NCI-H82 treated with DMSO at 0.1 percent for 48 hours (cell line): ENCODE data around the gene GOLM1.

ENCODE experiments used
- DNase-seq: peaks from one replicate; lab custom pipeline; 2025; ENCODE audit not compliant: unreplicated experiment; lab: John Stamatoyannopoulos, UW

Gene GOLM1

DNA sequence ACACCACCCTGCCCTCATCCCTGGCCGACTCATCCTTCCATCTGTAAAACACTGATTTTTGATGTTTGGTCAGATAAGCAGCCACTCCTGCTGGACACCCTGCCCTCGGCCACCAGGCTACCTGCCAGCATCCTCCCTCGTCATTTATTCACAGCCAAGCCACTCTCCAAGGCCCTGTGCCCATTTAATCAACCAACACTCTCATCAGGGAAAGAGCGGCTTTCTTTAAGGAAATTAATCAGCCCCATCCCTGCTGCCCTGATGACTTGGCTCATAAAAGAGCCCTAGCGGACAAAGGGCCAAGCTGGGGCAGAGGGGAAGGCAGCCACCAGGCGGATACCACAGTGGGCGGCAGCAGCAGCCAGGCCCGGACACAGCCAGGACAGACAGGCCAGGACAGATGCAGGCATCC lies 52.4 kb downstream of the GOLM1 start:
- no peak for DNase-seq

DNA sequence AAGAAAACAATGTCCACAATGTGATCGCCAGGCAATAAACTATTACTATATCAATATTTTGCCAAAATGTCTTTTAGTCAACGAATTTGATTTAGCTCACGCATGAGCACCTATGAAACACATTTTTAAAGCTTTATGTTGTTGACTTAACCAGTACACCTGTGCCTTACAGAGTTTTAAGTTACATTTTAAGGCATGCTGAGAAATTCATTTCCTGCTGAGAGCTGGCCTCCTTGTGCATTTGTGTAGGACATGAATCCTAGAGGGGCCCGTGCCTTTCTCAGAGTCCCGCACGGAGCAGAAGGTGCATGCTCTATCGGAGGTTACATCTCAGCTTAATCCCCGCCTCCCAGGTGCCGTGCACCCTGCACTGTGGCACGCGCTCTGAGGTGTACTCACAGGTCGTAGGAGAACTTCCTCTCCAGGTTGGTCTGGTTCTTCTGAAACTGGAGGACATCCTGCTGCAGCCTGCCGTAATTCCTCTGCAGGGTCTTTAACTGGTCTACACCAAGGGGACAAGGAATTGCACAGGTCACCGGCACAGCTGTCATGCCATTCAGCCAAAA lies 53.2 kb downstream of the GOLM1 start:
- DNase-seq, result no peak

DNA sequence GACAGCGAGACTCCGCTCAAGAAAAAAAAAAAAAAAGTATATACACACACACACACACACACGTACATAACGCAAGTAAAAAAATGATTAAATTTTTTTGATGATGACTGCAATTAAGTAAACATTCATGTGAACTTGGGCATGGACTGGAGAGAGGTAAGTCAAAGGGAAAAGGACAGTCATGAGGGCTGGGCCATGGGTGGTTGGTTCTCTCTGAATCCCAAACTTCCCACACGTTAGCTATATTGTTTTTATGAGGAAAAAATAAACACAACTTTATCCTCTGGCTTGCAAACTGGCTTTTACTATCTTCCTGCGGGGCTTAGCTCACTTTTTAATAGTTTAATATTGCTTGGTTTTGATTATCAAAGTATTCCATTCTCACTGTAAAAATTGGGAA lies 53.7 kb downstream of the GOLM1 start:
- no peak for DNase-seq

DNA sequence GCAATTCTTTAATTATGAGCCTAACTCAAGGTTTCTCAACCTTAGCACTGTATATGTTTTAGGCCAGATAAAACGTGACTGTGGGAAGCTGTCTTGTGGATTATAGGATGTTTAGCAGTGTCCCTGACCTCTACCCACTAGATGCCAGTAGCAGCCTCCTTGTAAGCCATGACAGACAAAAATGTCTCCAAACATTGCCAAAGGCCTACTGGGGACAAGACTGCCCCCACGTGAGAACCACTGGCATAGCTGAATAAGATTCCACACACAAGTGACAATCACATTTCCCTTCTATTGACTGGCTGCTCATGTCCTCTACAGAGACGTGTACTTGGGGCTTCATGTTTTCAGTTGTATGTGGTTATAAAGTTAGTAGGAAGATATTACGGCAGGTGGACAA lies 55.4 kb downstream of the GOLM1 start:
- DNase-seq, result no peak

DNA sequence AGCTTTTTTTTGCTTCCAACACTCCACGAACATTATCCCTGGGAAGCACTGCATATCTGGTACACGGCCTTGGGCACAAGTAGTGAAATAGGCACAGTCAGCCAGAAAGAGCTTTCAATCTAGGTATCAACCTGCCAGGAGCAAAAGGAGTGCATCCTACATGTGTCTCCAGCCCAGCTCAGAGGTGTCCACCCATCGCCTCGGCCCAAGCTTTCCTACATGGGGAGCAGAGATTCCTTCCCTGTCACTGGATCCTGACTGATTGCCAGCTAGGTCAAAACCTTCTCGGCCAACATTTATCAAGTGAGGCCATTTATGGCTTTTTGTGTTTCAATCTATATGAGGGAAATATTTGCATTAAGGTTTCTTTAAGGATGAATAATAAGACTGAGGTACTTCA lies 55.8 kb downstream of the GOLM1 start:
- no peak for DNase-seq

DNA sequence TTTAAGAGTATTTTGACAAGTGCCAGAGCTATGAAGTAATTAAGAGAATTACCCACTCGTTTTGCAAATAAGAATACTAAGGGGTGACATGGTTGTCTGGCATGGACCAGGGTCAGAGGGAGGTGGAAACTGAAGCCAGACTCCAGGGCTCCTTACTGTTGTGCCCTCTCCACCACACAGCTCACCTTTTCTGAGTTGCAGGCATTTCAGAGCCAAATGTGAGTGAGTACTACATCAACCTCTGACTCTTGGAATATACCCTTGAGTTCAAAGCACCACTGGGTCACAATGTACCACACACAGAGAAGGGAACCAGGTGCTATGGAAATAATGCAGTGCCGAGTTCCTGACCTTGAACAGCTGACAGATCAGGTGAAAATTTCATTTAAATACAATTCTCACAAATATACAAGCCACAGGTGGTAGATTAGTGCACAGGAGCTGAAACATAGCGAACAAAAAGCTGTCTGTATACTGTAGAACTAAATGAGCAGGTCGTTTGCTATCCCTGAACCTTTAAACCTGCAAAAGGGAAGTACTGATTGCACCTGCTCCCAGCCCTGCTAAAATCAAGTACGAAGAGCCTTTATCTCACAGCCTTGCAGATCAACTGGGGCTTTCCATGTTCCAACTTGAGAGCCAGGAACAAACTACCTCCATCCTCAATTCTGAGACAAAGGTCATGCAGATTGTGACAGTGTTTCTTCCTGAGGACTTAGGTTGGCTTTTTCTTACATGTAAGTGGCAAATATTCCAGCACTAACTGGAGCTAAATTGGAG lies 57.0 kb downstream of the GOLM1 start:
- no peak for DNase-seq

DNA sequence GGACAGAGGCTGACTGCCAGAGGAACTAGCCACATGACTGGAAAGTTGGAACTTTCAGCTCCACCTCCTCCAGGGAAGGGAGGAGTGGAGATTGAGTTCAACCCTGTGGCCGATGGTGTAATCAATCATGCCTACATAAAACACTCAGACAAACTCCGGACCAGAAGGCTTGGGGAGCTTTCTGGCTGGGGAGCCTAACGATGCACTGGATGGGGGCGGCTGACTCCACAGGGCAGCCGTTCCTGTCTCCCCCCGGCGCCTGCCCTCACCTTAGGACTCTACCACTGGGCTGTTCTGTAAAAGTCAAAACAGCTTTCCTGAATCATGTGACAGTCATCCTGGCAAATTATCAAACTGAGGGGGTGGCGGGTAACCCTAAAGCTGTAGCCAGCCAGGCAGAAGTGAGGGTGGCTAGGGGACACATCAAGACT lies 58.0 kb downstream of the GOLM1 start:
- DNase-seq, result no peak

DNA sequence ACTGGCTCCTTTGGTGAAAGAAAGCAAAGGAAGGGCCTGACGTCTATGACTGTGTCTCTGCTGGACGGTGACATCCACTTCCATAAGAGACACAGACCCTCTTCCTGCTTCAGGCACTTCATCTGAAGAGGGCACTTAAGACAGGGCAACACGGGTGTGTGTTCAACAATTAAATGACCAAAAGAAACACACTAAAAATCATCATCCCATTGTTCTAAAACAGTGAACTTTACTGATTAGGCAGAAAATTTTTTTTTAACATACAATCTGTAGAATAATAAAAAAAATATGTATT lies 58.5 kb downstream of the GOLM1 start:
- DNase-seq, result no peak

DNA sequence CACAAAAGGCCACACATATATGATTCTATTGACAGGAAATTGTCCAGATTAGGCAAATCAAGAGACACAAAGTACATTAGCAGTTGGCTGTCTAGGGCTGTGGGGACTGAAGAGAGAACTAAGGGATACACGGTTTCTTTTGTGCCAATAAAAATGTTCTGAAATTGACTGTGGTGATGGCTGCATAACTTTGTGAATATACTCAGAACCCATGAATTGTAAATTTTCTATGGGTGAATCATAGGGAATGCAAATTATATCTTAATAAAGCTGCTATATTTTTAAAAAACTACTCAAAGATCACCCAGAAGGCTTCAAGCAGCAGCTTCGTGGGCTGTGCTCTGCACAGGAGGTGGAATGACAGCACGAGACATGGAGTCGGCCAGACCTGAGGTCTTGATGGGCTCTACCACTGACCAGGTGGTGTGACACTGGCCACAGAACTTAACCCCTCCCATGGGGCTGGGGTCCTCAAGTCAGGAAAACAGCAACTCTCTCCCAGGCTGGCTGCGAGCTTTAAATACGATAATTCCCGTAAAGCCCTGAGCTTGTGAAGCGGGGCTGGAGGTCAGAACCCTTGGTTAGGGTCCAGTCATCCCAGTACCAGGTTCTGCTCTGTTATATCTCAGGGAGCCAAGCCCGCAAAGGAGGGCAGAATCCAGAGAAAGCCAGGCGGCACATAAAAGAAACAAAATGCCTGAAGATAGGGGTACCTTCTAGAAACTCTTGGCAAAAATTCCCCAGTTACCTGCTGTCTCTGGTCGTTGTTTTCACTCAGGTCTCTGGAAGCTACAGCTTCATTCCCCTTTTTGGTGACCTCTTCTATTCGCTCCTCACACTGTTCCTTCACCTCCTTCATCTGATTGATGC lies 59.1 kb downstream of the GOLM1 start:
- no peak for DNase-seq

DNA sequence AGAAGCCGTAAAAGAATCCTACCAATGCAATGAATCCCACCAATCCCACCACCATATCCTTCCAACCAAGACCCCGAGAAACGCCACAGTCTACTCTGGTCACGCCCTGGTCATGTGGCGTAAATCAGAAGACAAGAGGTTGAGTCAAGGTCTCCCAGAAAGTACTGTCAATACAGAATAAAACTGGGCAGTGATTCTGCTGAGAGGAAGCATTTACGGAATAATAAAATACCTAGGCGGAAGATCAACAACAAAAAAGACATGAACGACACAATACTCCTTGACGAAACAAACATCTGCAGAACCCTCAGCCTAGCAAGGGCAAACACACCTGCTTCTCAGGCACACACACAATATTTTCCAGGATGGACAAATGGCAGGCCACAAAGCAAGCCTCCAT lies 62.8 kb downstream of the GOLM1 start:
- DNase-seq, result no peak

DNA sequence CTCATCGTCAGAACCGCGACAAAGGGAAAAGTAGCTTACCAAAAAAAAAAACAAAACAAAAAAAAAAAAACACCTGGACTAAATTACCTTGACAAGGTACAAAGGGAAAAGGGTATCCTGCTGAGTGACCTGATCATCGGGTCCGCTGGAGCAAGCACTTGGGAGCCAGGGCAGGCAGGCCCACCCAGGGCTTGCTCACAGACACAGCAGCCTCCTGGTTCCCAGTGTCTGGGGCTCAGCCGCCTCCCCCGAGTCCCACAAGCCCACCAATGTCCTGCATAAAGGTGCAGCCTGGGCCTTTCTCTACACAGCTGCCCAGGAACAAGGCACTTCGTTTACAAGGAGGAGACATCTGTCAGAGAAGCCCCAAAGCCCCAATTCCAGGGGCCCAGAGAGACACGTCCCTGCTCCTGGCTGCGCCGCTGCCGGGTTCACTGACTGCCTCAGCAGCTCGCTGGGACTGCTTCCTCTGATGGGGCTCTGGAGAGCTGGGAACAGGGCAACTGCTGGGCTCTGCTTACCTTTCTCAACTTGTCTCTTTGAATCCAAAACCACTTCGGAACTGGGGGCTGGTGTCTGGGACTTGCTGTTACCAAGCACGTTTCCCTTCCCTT lies 63.4 kb downstream of the GOLM1 start:
- DNase-seq, result no peak

DNA sequence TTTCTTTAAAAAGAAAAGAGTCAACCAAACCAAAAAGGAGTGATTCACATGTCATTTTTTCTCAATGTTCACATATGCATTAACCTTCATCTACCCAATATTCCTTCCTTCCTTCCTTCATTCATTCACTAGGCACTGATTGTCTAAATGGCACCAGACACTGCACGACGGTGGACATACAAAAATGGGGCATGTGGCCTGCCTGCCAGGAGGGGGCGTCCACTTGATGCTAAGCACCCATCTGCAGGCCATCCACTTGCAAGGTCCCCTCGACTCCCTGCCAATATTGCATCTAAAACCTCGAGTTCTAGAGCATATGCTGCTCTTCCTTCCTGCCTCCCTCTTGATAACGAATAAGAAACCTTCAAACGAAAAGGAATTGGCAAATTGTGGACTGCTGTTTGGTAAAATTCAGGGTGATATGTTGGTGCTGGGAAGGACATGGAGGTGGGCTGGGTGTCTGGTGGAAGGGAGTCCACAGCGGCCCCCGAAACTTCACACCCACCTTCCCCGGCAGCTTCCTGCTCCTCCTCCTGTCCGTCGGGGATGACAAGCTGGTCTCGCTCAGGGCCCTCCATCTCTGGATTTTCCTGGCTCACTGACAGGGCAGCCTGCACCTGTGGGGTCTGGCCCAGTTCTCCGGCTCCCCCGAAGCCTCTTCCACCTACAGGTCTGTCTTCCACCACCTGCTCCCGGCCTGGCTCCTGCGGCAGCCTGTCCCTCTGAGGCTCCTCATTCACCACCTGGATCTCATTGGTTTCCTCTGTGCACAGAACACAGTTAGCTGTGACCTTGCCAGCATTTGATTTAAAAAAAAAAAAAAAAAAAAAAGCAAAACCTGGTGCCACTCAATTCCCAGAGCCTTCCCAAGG lies 64.3 kb downstream of the GOLM1 start:
- DNase-seq, result peak; percentile 2

DNA sequence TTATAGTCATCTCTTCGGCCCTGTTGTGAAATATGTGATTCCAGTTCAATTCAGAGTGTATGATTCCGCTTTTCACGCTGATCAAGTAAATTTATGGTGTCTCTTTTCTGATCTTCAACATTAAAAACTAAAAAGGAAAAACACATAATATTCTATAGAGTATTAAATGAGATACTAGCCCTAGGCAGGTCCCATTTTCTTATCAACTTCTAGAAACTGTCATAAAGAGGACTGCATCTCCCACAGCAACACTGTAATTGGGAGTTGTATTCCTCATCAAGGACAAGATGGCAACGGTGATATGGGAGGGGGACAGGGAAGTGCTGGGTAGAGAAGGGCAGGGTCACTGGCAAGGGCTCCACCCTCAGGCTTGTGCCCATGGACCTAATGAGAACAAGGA lies 71.6 kb downstream of the GOLM1 start:
- no peak for DNase-seq

DNA sequence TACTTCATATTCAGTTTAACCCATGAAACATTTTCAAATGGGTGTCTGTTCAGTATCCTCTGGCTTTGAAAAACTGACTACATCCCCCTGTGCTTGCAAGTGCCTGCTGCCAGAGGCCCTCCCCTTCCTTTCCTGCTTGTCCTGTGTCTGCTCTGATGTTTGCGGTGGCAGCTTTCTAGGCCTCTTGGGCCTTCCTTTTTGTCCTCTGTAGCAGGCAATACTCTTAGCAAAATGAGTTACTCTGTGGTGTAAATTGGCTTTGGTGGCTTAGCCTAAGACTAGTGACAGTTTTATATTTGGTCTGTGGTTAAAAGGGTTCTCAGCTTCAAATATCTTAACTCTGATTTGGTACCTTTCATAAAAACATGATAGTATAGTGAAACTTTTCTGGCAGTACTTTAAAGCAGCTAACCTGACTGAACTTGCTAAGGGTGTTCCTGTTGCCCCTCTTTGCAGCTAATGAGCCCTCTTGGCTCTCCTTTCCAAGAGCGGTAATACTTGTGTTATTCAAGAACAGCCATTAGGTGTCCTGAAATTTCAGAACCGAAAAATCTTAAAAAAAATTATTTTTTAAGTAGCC lies 76.6 kb downstream of the GOLM1 start:
- DNase-seq, result no peak

DNA sequence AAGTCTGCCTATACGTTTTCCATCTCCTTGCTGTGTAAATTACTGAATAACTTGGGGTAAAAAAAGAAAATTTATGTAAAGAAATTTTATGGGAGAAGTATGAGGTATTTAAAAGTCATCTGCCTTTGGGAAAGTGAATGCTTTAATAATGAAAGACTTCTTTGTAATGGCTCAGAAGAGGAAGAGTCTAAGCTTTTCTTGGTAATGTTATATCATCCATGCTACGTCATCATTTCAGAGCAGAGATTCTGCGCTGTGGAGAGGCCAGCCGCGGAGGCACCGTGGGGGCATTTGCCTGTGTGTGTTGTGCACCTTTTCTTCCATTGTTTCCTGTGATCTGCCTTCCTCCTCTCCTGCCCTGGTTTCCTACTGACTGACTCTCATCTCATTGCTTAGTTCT lies 78.2 kb downstream of the GOLM1 start:
- DNase-seq, result no peak

DNA sequence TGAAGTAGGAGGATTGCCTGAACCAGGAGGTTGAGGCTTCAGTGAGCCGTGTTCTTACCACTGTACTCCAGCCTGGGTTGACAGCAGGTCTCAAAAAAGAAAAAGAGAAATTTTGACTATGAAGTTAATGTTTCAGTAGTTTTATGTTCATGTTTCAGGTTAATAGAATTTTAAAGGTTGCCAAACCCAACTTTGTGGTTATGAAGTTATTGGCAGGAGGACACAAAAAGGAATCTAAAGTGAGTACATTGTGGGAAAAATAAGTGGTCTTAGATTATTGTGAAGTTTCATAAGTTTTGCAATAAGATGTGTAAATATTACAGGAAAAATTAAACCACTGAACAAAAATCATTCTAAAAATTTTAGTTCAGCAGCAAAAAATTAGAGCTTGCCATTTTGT lies 78.6 kb downstream of the GOLM1 start:
- DNase-seq, result no peak

DNA sequence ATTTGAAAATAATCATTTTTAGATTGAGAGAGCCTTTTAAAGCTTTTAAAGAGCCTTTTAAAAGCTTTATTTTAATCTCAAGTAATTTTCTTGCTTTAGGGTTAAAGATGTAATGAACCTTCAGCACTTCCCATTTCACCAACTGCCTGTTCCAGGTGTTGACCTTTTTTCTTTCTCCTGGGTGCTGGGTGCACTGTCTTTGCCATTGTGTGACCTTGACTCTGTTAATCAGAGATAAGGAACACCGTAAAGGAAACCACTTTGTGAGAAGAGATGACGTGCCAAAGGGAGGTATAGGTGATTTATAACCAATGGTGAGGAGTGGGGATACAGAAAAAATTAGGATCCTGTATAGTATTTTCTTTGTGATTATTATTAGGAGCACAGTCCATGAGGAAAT lies 90.2 kb downstream of the GOLM1 start:
- DNase-seq, result no peak

DNA sequence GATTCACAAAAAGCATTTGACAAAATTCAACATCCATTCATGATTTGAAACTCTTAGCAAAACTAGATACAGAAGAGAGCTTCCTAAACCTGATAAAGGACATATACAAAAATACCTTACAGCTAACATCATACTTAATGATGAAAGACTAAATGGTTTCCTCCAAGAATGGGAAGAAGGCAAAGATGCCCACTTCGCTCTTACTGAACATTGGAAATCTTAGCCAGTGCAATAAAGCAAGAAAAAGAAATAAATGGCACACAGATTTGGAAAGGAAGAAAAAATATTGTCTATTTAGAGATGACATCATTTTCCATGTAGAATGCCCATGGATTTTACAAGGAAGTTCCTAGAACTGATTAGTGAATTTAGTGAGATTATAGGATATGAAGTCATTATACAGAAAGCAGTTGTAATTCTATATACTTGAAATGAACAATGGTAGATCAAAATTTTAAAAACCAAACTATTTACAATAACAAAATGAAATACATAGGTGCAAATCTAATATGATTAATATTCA lies 94.0 kb downstream of the GOLM1 start:
- DNase-seq, result no peak

DNA sequence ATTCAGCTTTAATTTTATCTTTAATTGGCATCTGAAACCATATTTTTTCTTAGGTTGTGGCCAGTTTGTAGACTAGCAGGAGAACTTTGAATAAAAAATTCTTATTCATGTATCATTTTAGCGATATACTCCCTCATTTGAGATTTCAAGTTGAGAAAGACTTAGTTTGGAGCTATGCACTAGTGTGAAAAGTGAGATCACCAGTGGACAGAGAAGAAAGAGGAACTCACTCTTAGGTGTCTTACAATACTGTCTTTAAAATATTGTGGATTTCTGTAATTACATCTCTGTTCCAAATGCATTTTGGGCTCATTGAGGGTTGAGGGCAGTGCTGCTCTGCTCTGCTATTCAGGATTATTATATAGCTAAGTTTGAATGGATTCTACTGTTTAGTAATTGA lies 103.8 kb downstream of the GOLM1 start:
- DNase-seq, result no peak

DNA sequence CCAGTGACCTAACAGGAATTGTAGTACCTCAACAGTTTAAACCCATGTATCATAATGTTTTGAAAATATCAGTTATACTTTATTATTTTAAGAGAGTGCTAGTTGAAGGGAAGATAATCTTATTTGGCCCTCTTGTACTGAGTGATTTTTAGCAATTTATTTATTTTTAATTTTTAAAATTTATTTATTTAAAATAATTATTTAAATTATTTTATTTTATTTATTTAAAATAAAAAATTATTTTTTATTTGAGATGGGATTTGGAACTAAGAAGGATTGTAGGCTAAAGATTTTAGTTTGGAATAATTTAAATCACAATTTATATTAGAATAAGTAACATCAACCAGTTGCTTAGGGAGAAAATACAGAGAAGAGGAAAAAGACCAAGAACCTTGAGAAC lies 104.3 kb downstream of the GOLM1 start:
- no peak for DNase-seq
